ENCODE measurements around the gene ATG16L2. TPM values are rescaled to one million over a fixed set of nuclear protein-coding genes. Genes with fewer than 3 reads are reported as not detected.

The ATG16L2 gene
- total RNA-seq, 1 donor from 2014 or later: 14.4 TPM

- peaks cover 56% of the 10 kb centered on the region for H3K4me1 ChIP-seq
- intact Hi-C loops (cut with micrococcal nuclease): no loop called here
- no peak for DNase-seq
Measured at GRCh38 chr11:72774499-72774898, 39.7 kb upstream of the ATG16L2 start.

DNA sequence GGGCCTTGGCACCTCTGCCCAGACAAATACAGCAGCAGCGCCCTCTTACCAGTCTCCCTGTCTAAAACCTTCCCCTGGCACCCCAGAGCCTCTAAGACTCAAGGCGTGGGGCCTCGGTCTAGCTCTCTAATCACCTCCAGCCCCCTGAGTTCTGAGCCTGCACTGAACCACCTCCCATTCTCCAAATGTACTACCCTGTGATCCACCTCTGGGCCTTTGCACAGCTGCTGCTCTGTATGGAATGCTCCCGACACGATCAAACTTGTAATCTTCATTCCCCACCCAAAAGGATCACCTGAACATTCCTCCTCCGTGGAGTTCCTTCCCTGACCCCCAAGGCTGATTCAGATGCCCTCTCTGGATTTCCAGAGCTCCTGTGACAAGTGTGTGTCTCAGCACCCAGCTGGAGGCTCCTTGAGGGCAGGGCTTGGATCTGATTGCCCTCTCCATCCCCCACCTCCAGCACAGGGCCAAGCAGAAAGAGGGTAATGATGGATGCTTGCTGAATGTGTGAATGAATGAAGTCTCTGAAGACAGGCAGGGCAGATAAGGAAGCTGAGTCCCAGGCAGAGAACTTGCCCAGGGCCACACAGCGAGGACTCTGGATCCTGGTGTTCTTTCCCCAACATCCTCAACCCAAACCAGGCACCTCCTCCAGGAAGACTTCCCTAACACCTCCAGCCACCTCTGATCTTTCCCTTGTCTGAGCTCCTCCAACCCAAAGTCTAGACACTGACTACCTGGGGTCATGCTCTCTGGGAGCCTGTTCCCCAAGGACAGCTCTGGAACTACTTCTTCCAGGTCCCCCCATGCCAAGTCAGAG lies 38.7 kb upstream of the ATG16L2 start:
- DNase-seq: no peak

More at GRCh38 chr11:72774499-72774898, 39.7 kb upstream of the ATG16L2 start:
- H3K4me3 ChIP-seq: no peak overlapping the region
- no peak overlapping the region for H3K27ac ChIP-seq (replicated peaks)
- H3K9me3 ChIP-seq (replicated peaks): no peaks in the 10 kb centered on the region
- no peaks in the 10 kb centered on the region for H3K27me3 ChIP-seq (ENCODE audit: low read depth)
- TF ChIP-seq CTCF (IDR thresholded peaks at IDR 0.05; ENCODE audit: borderline replicate concordance): no peak
- no peaks in the 10 kb centered on the region for H3K36me3 ChIP-seq

DNA sequence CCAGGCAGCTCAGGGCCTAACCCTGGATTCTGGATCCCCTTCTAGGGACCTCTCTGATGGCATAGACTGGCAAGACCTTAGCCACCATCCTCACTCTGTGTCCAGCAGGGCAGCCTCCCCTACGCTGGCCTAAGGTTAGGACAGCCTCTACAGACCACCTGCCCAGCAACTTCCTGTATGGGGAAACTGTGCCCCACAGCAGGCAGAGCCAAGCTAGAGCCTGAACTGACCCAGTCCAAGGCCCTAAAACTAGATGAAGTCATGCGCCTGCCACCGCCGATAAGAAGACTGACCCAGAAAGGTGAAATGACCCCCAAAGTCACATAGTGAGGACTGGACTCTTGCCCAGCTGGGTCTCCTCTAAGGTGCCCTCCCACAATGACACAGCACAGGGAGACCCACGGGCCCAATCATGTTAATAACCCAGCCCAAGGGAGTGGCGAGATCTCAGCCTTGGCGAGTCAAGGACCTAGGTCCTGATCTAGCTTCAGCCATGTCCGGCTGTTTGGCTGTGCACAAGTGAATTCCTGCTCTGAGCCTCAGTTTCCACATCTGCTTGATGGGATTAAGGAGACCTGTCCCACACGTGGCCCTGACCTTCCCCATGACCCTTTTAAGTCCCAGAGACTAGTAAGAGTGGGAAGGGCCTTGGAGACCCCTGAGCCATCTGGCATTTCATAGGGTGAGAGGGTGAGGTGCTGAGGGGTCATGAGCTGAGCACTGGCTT lies 37.9 kb upstream of the ATG16L2 start:
- no peak for DNase-seq
- H3K4me1 ChIP-seq: peaks cover 72% of the 10 kb centered on the region
- no peak for TF ChIP-seq CTCF (IDR thresholded peaks at IDR 0.05; ENCODE audit: borderline replicate concordance)
- peak overlapping the region; percentile 82 for H3K27ac ChIP-seq (replicated peaks)
- intact Hi-C loops (cut with micrococcal nuclease): no loop called here
- no peaks in the 10 kb centered on the region for H3K36me3 ChIP-seq
- no peaks in the 10 kb centered on the region for H3K9me3 ChIP-seq (replicated peaks)
- no peak overlapping the region for H3K4me3 ChIP-seq
- H3K27me3 ChIP-seq (ENCODE audit: low read depth): no peaks in the 10 kb centered on the region

More for the DNA sequence above, 38.7 kb upstream of the ATG16L2 start:
- peak overlapping the region; percentile 82 for H3K27ac ChIP-seq (replicated peaks)
- H3K9me3 ChIP-seq (replicated peaks): no peaks in the 10 kb centered on the region
- H3K36me3 ChIP-seq: no peaks in the 10 kb centered on the region
- intact Hi-C loops (cut with micrococcal nuclease): no loop called here
- no peaks in the 10 kb centered on the region for H3K27me3 ChIP-seq (ENCODE audit: low read depth)
- H3K4me1 ChIP-seq: peaks cover 65% of the 10 kb centered on the region
- no peak overlapping the region for H3K4me3 ChIP-seq
- no peak for TF ChIP-seq CTCF (IDR thresholded peaks at IDR 0.05; ENCODE audit: borderline replicate concordance)

- Histone ChIP-seq H3K27me3 (ENCODE audit: low read depth) (no peaks in the 10 kb centered on the region), H3K4me3 (no peak overlapping the region), H3K4me1 (peaks cover 73% of the 10 kb centered on the region), H3K36me3 (no peaks in the 10 kb centered on the region), H3K27ac (replicated peaks) (peak overlapping the region; percentile 82), H3K9me3 (replicated peaks) (no peaks in the 10 kb centered on the region)
- TF ChIP-seq CTCF (IDR thresholded peaks at IDR 0.05; ENCODE audit: borderline replicate concordance): no peak
- intact Hi-C loops (cut with micrococcal nuclease): no loop called here
- peak; percentile 71 for DNase-seq
Measured at GRCh38 chr11:72776844-72777754, 37.1 kb upstream of the ATG16L2 start.

GRCh38 chr11:72777755-72778278 lies 36.4 kb upstream of the ATG16L2 start:
- TF ChIP-seq CTCF (IDR thresholded peaks at IDR 0.05; ENCODE audit: borderline replicate concordance): no peak
- Histone ChIP-seq H3K9me3 (replicated peaks) (no peaks in the 10 kb centered on the region), H3K27ac (replicated peaks) (peak overlapping the region; percentile 82), H3K4me1 (peaks cover 69% of the 10 kb centered on the region), H3K4me3 (no peak overlapping the region), H3K36me3 (no peaks in the 10 kb centered on the region), H3K27me3 (ENCODE audit: low read depth) (no peaks in the 10 kb centered on the region)
- no peak for DNase-seq
- intact Hi-C loops (cut with micrococcal nuclease): no loop called here

All from left ventricle myocardium inferior (tissue), 1 donor.